Mesodermal cell (in vitro differentiated cells): Measurements from ENCODE around the gene ULBP1. TPM values are rescaled to one million over a fixed set of nuclear protein-coding genes. Genes with fewer than 3 reads are reported as not detected.
"Not testable (repeated sequence)": the region's sequence is repeated elsewhere in the genome, so short reads cannot be mapped to it uniquely, and the experiment has no call there.

Experiments used
- H3K27ac ChIP-seq: 2 replicates; pipeline ENCODE4 v1.7.0; 2013; ENCODE audit warnings: mild to moderate bottlenecking, low read depth, low read length, moderate library complexity; ENCODE audit not compliant: severe bottlenecking
- H3K36me3 ChIP-seq: 2 replicates; pipeline ENCODE4 v1.7.1; 2013; ENCODE audit warnings: mild to moderate bottlenecking, low read length, moderate library complexity; ENCODE audit not compliant: control insufficient read depth, insufficient read depth
- H3K4me1 ChIP-seq: one replicate; pipeline ENCODE4 v1.7.1; 2013; ENCODE audit warnings: mild to moderate bottlenecking, low read length; ENCODE audit not compliant: insufficient read depth, control insufficient read depth, poor library complexity, severe bottlenecking
- H3K4me3 ChIP-seq: 2 replicates; pipeline ENCODE4 v1.7.0; 2013; ENCODE audit warnings: low read length, control low read depth, mild to moderate bottlenecking; ENCODE audit not compliant: insufficient read depth, poor library complexity, severe bottlenecking; ENCODE audit errors: extremely low read depth
- H3K9me3 ChIP-seq: 2 replicates; pipeline ENCODE4 v1.7.1; 2013; ENCODE audit warnings: mild to moderate bottlenecking, low read length, moderate library complexity; ENCODE audit not compliant: control insufficient read depth
- WGBS, 2 experiments: methylation state at CpG; one replicate each; pipeline ENCODE4 v1.1.5; 2013; ENCODE audit warnings: missing lambda C conversion rate in 2 of 2; ENCODE audit not compliant: insufficient coverage in 2 of 2; 5-methylcytosine and 5-hydroxymethylcytosine counted together
- polyA plus RNA-seq, 2 experiments: library from polyadenylated mRNA; stranded (reverse); fragments of 50-300 nt; gene quantifications; one replicate each; pipeline ENCODE4 v1.2.3, GENCODE V29; 2013

Gene ULBP1
- 3.6 TPM for polyA plus RNA-seq (2013, experiment 1 of 2)
- 3.4 TPM for polyA plus RNA-seq (2013, experiment 2 of 2)

GRCh38 chr6:149963462-149964307, at the start of gene ULBP1:
Gene ULBP1, plus strand, starts transcription at chr6:149963943. Its CDS starts 107 bp downstream, at chr6:149964050.
- peak within 1 kb of the TSS; percentile 69 for H3K27ac ChIP-seq
- 1% methylated on average over 63 to 64 of the region's 69 CpGs for WGBS, 2 experiments

GRCh38 chr6:149915970-149916865, 47.5 kb upstream of the ULBP1 start:
- Histone ChIP-seq H3K4me3 (no peak overlapping the region), H3K27ac (no peak overlapping the region), H3K9me3 (no peaks in the 10 kb centered on the region), H3K36me3 (no peaks in the 10 kb centered on the region), H3K4me1 (no peaks in the 10 kb centered on the region)
- WGBS, 2 experiments: 82 to 90% methylated on average over 9 to 10 of the region's 10 CpGs

More at GRCh38 chr6:149963462-149964307, at the start of gene ULBP1:
- H3K4me3 ChIP-seq: peak within 1 kb of the TSS; percentile 42
- H3K36me3 ChIP-seq: no peaks in the 10 kb centered on the region
- H3K4me1 ChIP-seq: peaks cover 8% of the 10 kb centered on the region
- no peaks in the 10 kb centered on the region for H3K9me3 ChIP-seq

GRCh38 chr6:149917679-149918078, 46.1 kb upstream of the ULBP1 start:
- Histone ChIP-seq H3K4me1 (no peaks in the 10 kb centered on the region), H3K4me3 (no peak overlapping the region), H3K27ac (no peak overlapping the region), H3K9me3 (no peaks in the 10 kb centered on the region), H3K36me3 (no peaks in the 10 kb centered on the region)
- WGBS, 2 experiments: 20 to 89% methylated on average over 1 to 2 of the region's 2 CpGs

GRCh38 chr6:149918151-149918905, 45.4 kb upstream of the ULBP1 start:
- Histone ChIP-seq H3K9me3 (no peaks in the 10 kb centered on the region), H3K27ac (no peak overlapping the region), H3K4me1 (no peaks in the 10 kb centered on the region), H3K4me3 (no peak overlapping the region), H3K36me3 (no peaks in the 10 kb centered on the region)
- 63 to 81% methylated on average over 6 of the region's 6 CpGs for WGBS, 2 experiments

GRCh38 chr6:149919126-149919833, 44.5 kb upstream of the ULBP1 start:
- not testable (repeated sequence) for H3K27ac ChIP-seq, H3K9me3 ChIP-seq, H3K4me3 ChIP-seq, H3K4me1 ChIP-seq, H3K36me3 ChIP-seq
- 82% methylated on average over 4 to 6 of the region's 11 CpGs for WGBS, 2 experiments

GRCh38 chr6:149919834-149920225, 43.9 kb upstream of the ULBP1 start:
- Histone ChIP-seq H3K4me1 (no peaks in the 10 kb centered on the region), H3K9me3 (no peaks in the 10 kb centered on the region), H3K4me3 (no peak overlapping the region), H3K27ac (no peak overlapping the region), H3K36me3 (no peaks in the 10 kb centered on the region)
- WGBS, 2 experiments: 50 to 65% methylated on average over 3 to 4 of the region's 4 CpGs

GRCh38 chr6:149921361-149921760, 42.4 kb upstream of the ULBP1 start:
- WGBS, 2 experiments: 83 to 97% methylated on average over 4 to 6 of the region's 6 CpGs
- no peak overlapping the region for H3K27ac ChIP-seq
- H3K36me3 ChIP-seq: no peaks in the 10 kb centered on the region
- H3K4me3 ChIP-seq: no peak overlapping the region
- H3K4me1 ChIP-seq: no peaks in the 10 kb centered on the region
- no peaks in the 10 kb centered on the region for H3K9me3 ChIP-seq

- not testable (repeated sequence) for H3K9me3 ChIP-seq, H3K4me3 ChIP-seq, H3K4me1 ChIP-seq, H3K27ac ChIP-seq, H3K36me3 ChIP-seq
- 22 to 36% methylated on average over 3 to 5 of the region's 5 CpGs for WGBS, 2 experiments
These were observed 41.7 kb upstream of the ULBP1 start for GRCh38 chr6:149922091-149922490.

GRCh38 chr6:149922642-149923326, 41.0 kb upstream of the ULBP1 start, which contains the start of gene RAET1G:
Gene RAET1G, minus strand, starts transcription at chr6:149923121. Its CDS starts 111 bp downstream, at chr6:149923010.
- Histone ChIP-seq H3K27ac (no peak within 1 kb of the TSS), H3K36me3 (no peaks in the 10 kb centered on the region), H3K4me3 (peak within 1 kb of the TSS; percentile 37), H3K9me3 (no peaks in the 10 kb centered on the region), H3K4me1 (no peaks in the 10 kb centered on the region)
- 0 to 1% methylated on average over 32 to 35 of the region's 40 CpGs for WGBS, 2 experiments
